NT2/D1 (cell line): ENCODE results near the gene PTDSS2.
"Not testable (repeated sequence)": the region's sequence is repeated elsewhere in the genome, so short reads cannot be mapped to it uniquely, and the experiment has no call there.

Experiments used
- DNase-seq: peaks from one replicate; pipeline ENCODE4 v3.0.0-alpha.2; 2011; ENCODE audit warnings: low read depth, low spot score
- H3K27me3 ChIP-seq: 2 replicates; pipeline ENCODE4 v1.6.0; 2011; ENCODE audit warnings: mild to moderate bottlenecking; ENCODE audit not compliant: insufficient read length, insufficient read depth
- H3K36me3 ChIP-seq: 2 replicates; pipeline ENCODE4 v1.6.1; 2011; ENCODE audit warnings: mild to moderate bottlenecking, low read length, mixed read lengths; ENCODE audit not compliant: insufficient read depth, insufficient read length
- H3K4me1 ChIP-seq: 2 replicates; pipeline ENCODE4 v1.5.1; 2011; ENCODE audit not compliant: insufficient read depth, insufficient read length
- H3K4me3 ChIP-seq: 2 replicates; pipeline ENCODE4 v1.5.1; 2011; ENCODE audit warnings: low read depth; ENCODE audit not compliant: insufficient read length
- H3K9ac ChIP-seq: 2 replicates; pipeline ENCODE4 v1.6.0; 2011; ENCODE audit warnings: low read depth; ENCODE audit not compliant: insufficient read length
- H3K9me3 ChIP-seq: 2 replicates; pipeline ENCODE4 v1.5.1; 2011; ENCODE audit warnings: mild to moderate bottlenecking, low read length; ENCODE audit not compliant: insufficient read depth
- SUZ12 ChIP-seq: IDR thresholded peaks from 2 replicates; pipeline ENCODE4 v1.6.1; 2011; ENCODE audit not compliant: insufficient read length, insufficient read depth; ENCODE audit errors: extremely low read depth
- YY1 ChIP-seq: IDR thresholded peaks from 2 replicates; pipeline ENCODE4 v1.6.1; 2011; ENCODE audit not compliant: insufficient read length, insufficient read depth
- ZNF274 ChIP-seq: IDR thresholded peaks from 2 replicates; pipeline ENCODE4 v1.6.1; 2011; ENCODE audit warnings: mild to moderate bottlenecking, low read depth, low read length

The PTDSS2 gene

GRCh38 chr11:424232-424631 is 25.8 kb upstream of the PTDSS2 start:
- H3K27me3 ChIP-seq = no peaks in the 10 kb centered on the region
- TF ChIP-seq SUZ12 = no peak
- TF ChIP-seq ZNF274 = no peak
- no peak for TF ChIP-seq YY1

DNA sequence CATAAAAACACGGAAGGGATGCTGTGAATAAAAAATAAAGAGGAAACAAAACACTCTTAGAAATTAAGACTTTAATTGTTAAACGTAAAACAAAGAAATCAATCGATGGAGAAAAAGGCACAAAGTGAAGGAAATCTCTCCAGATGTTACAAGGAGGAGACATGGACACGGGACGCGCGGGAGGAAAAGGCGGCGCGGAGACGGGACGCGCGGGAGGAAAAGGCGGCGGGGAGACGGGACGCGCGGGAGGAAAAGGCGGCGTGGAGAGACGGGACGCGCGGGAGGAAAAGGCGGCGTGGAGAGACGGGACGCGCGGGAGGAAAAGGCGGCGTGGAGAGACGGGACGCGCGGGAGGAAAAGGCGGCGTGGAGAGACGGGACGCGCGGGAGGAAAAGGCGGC is 25.3 kb upstream of the PTDSS2 start:
- not testable (repeated sequence) for H3K4me3 ChIP-seq, H3K9me3 ChIP-seq, DNase-seq, H3K27me3 ChIP-seq, H3K9ac ChIP-seq, H3K4me1 ChIP-seq, H3K36me3 ChIP-seq

More at GRCh38 chr11:424232-424631, 25.8 kb upstream of the PTDSS2 start:
- Histone ChIP-seq H3K9ac (no peak overlapping the region), H3K36me3 (no peaks in the 10 kb centered on the region), H3K4me3 (no peak overlapping the region), H3K4me1 (peaks cover 3% of the 10 kb centered on the region), H3K9me3 (no peaks in the 10 kb centered on the region)
- no peak for DNase-seq

DNA sequence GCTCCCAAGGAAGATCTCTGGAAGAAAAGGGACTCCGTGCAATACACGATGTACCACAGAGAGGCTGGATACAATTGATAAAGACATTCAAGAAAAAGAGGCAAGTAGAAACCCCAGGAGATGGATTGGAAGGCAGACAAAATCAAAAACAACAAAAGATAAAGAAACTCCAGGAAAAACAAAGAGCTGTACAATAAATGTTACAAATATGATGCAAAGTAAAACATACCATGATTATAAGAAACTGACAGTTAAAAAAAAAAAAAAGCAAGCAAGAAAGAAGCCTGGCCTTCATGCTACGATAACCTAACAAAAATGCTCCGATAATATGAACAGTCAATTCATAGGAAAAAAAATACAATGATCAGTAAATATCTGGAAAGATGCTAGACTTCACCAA is 24.8 kb upstream of the PTDSS2 start:
- H3K4me1 ChIP-seq = no peaks in the 10 kb centered on the region
- H3K36me3 ChIP-seq = no peaks in the 10 kb centered on the region
- H3K9ac ChIP-seq = no peak overlapping the region
- H3K9me3 ChIP-seq = no peaks in the 10 kb centered on the region
- H3K4me3 ChIP-seq = no peak overlapping the region
- DNase-seq = no peak
- no peaks in the 10 kb centered on the region for H3K27me3 ChIP-seq
- TF ChIP-seq ZNF274 = no peak
- no peak for TF ChIP-seq YY1
- TF ChIP-seq SUZ12 = no peak

GRCh38 chr11:426851-427250 is 23.2 kb upstream of the PTDSS2 start:
- Histone ChIP-seq H3K9me3 (no peaks in the 10 kb centered on the region), H3K4me3 (no peak overlapping the region), H3K27me3 (no peaks in the 10 kb centered on the region), H3K9ac (no peak overlapping the region), H3K36me3 (no peaks in the 10 kb centered on the region), H3K4me1 (no peaks in the 10 kb centered on the region)
- DNase-seq = no peak
- no peak for TF ChIP-seq SUZ12
- no peak for TF ChIP-seq ZNF274
- no peak for TF ChIP-seq YY1

DNA sequence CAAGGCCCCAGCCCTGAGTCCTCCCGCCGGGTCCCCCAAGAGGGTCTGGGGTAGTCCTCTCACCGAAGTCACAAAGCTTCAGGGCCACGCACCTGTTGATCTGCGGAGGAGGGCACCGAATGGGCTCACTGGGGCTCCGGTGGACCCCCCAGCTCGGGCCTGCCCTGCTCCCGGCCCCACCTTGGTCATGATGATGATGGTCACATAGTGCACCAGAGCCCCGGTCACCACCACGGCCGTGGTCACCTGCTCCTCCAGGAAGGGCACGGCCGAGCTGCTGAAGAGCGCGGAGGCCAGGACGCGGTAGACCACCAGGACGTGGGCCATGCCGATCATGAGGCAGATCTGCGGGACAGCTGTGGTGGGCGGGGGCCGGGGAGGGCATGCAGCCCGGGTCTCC is 21.8 kb upstream of the PTDSS2 start:
- H3K9me3 ChIP-seq = no peaks in the 10 kb centered on the region
- H3K36me3 ChIP-seq = no peaks in the 10 kb centered on the region
- no peaks in the 10 kb centered on the region for H3K27me3 ChIP-seq
- no peaks in the 10 kb centered on the region for H3K4me1 ChIP-seq
- H3K4me3 ChIP-seq = no peak overlapping the region
- H3K9ac ChIP-seq = no peak overlapping the region
- DNase-seq = no peak
- no peak for TF ChIP-seq SUZ12
- no peak for TF ChIP-seq YY1
- TF ChIP-seq ZNF274 = no peak

DNA sequence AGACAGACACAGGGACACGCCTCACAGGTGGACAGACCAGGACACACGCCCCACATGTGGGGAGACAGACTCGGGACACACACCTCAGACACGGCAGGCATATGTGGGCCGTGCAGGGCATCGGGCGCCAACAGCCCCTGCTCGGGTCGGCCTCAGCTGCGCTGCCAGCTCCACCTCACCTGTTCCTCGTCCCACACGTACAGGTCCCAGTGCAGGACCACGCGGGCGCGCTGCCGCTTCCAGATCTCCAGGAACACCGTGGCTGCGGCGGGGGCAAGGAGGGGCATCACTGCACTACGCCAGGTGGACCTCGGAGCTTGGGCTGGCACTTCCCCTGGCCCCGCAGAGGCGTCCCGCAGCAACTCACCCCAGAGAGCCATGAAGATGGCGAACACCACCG is 20.7 kb upstream of the PTDSS2 start:
- Histone ChIP-seq H3K36me3 (no peaks in the 10 kb centered on the region), H3K27me3 (no peaks in the 10 kb centered on the region), H3K4me3 (no peak overlapping the region), H3K9me3 (no peaks in the 10 kb centered on the region), H3K4me1 (no peaks in the 10 kb centered on the region), H3K9ac (no peak overlapping the region)
- TF ChIP-seq SUZ12 = no peak
- no peak for TF ChIP-seq ZNF274
- no peak for DNase-seq

DNA sequence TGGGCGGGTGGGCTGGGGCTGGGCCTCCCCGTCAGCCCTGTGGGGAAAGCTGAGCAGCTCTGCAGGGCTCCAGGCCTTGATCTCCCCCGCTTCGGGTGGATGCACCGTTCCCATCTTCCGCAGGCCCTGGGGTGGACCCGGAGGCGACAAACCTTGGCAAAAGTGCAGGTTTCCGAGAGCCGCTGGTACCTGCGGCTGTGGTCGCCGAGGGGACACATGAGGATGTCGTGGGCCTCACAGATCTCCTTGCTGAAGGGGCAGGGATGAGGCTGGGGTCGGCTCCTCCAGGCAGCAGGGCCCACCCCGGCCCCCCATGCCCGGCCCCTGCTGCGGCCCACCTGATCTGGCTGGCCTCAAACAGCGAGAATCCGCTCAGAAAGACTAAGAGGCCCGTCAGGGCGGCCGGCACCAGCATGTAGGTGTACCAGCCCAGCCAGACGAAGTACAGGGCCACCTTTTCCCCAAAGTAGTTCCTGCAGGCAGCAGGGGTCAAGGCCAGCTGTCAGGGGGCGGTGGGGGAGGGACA is 20.1 kb upstream of the PTDSS2 start:
- no peaks in the 10 kb centered on the region for H3K27me3 ChIP-seq
- H3K9ac ChIP-seq = no peak overlapping the region
- no peak for DNase-seq
- H3K4me3 ChIP-seq = no peak overlapping the region
- H3K9me3 ChIP-seq = no peaks in the 10 kb centered on the region
- H3K4me1 ChIP-seq = no peaks in the 10 kb centered on the region
- H3K36me3 ChIP-seq = no peaks in the 10 kb centered on the region
- TF ChIP-seq SUZ12 (no peak), ZNF274 (no peak), YY1 (no peak)

DNA sequence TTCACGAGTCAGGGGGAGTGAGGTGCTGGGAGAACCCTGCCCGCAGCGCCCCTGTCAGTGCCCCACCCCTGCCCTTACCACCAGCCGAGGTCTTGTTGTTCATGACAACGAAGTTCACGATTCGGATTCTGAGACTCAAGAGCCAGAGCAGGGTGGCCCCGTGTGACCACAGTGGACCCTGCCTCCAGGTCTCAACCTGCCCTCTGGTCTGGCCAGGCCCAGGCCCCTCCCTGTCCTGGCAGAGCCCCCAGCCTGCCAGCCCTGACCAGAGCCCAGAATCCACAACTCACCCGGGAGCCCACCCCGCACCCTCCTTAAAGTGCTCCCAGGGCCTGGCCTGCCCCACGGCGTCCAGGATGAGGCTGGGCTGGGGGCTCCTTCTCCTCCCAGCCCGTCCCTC is 18.2 kb upstream of the PTDSS2 start:
- TF ChIP-seq ZNF274 (no peak), SUZ12 (no peak)
- Histone ChIP-seq H3K4me3 (no peak overlapping the region), H3K9ac (no peak overlapping the region), H3K36me3 (no peaks in the 10 kb centered on the region), H3K27me3 (no peaks in the 10 kb centered on the region), H3K9me3 (no peaks in the 10 kb centered on the region), H3K4me1 (no peaks in the 10 kb centered on the region)
- no peak for DNase-seq
